Epithelial cell of esophagus (primary cell): ENCODE data around the gene UBR2.
"Not testable (repeated sequence)": the region's sequence is repeated elsewhere in the genome, so short reads cannot be mapped to it uniquely, and the experiment has no call there.

Experiments
- DNase-seq: peaks from one replicate; pipeline ENCODE4 v3.0.0; 2010; ENCODE audit warnings: low read depth
- H3K4me3 ChIP-seq: 2 replicates; pipeline ENCODE4 v1.5.1; 2011; ENCODE audit warnings: mild to moderate bottlenecking, low read length, control low read depth
- CTCF ChIP-seq: IDR thresholded peaks from 2 replicates; pipeline ENCODE4 v1.5.1; 2011; ENCODE audit warnings: low read depth, mild to moderate bottlenecking, low read length, control low read depth, inconsistent platforms; ENCODE audit not compliant: insufficient read depth; ENCODE audit errors: missing control alignments

UBR2 gene

GRCh38 chr6:42697268-42697655 is 133.4 kb downstream of the UBR2 start:
- DNase-seq, result no peak
- no peak overlapping the region for H3K4me3 ChIP-seq
- no peak for TF ChIP-seq CTCF

- H3K4me3 ChIP-seq, result no peak overlapping the region
- no peak for TF ChIP-seq CTCF
- DNase-seq, result no peak
Measured at GRCh38 chr6:42698217-42698616, 134.4 kb downstream of the UBR2 start.

- TF ChIP-seq CTCF, result no peak
- no peak overlapping the region for H3K4me3 ChIP-seq
- DNase-seq, result peak; percentile 89
Measured at GRCh38 chr6:42702200-42702599, 138.4 kb downstream of the UBR2 start.

GRCh38 chr6:42702786-42703185 is 139.0 kb downstream of the UBR2 start:
- not testable (repeated sequence) for DNase-seq, H3K4me3 ChIP-seq

GRCh38 chr6:42704251-42704936 is 140.6 kb downstream of the UBR2 start:
- no peak overlapping the region for H3K4me3 ChIP-seq
- DNase-seq, result peak; percentile 9
- no peak for TF ChIP-seq CTCF

GRCh38 chr6:42704937-42705374 is 141.1 kb downstream of the UBR2 start:
- no peak overlapping the region for H3K4me3 ChIP-seq
- no peak for TF ChIP-seq CTCF
- DNase-seq, result peak; percentile 67

GRCh38 chr6:42707595-42707994 is 143.8 kb downstream of the UBR2 start:
- DNase-seq, result no peak
- H3K4me3 ChIP-seq, result no peak overlapping the region

More at GRCh38 chr6:42707595-42707994, 143.8 kb downstream of the UBR2 start:
- no peak for TF ChIP-seq CTCF
